SH-SY5Y (cell line): ENCODE results near the gene AAK1.

Source experiments
- GATA2 ChIP-seq: IDR thresholded peaks from 2 replicates; pipeline ENCODE4 v1.6.1; 2011; ENCODE audit warnings: mild to moderate bottlenecking, low read depth, low read length
- GATA3 ChIP-seq: IDR thresholded peaks from 2 replicates; pipeline ENCODE4 v1.6.1; 2011; ENCODE audit warnings: low read depth, mild to moderate bottlenecking, low read length, moderate library complexity

Gene AAK1

DNA sequence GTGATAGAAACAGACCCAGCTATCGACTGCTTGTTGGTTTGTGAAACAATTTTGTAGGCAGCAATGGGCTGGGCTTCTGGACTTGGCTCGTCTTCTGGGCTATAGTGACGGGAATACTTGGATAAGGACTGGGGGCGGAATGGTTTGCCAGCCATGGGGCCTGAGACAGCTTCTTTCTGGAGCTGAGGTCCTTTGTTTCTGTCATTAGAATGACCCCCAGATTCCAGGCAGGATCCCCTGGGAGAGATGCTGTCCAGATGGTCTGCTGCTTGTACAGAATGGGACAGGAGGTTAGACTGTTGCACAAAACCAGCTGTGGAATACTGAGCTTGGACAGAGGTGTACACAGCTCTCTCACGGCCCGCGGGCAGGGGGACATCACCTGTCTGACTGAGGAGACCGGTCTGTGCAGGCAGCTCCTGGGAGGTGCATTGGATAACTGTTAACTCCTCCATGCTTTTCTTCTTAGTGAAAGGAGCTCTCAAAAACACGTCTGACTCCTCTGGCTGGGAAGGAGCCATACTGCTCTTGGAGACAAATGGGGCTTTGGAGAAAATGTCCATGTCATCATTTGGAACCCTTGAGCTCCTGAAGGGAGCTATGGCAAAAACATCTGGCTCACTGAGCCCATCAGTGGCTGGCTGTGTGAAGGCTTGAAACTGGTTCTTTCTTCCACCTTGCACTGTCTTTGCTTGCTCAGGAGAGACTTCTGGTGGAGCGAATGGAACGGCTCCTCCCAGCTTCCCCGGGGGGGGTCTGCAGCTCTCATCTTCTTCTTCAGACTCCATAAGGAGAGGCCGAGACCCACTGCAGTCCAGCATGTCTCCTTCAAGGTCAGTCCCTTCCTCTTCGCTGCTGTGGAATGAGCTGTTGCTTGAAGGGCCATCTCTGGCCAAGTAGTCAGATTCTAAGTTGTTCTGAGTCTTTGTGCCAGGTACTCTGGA lies 177.8 kb downstream of the AAK1 start:
- TF ChIP-seq GATA3: no peak
- TF ChIP-seq GATA2: no peak

GRCh38 chr2:69464575-69464974 lies 179.0 kb downstream of the AAK1 start:
- TF ChIP-seq GATA2 (no peak), GATA3 (no peak)

- TF ChIP-seq GATA3 (no peak), GATA2 (no peak)
Measured at GRCh38 chr2:69462780-69463179, 180.8 kb downstream of the AAK1 start.

- no peak for TF ChIP-seq GATA3
Measured at GRCh38 chr2:69461404-69461803, 182.1 kb downstream of the AAK1 start.

DNA sequence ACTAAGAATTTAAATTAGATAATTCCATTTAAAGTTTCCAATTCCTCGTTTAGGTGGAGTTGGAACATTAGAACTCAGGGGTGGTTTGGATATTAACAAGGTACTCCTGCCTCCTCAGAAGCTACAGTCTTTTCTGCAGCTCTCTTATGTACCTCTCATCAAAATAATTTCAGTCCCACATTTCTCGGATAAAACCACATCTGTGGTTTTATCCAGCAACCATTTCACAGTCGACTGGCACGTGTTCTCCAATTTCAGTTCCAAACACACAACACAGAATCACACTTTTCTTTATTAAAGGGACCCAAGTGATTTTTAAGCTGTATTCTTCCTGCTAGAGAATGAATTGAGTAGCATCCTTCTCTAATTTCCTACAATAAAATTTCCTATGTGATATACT lies 183.6 kb downstream of the AAK1 start:
- TF ChIP-seq GATA3 (no peak), GATA2 (no peak)

DNA sequence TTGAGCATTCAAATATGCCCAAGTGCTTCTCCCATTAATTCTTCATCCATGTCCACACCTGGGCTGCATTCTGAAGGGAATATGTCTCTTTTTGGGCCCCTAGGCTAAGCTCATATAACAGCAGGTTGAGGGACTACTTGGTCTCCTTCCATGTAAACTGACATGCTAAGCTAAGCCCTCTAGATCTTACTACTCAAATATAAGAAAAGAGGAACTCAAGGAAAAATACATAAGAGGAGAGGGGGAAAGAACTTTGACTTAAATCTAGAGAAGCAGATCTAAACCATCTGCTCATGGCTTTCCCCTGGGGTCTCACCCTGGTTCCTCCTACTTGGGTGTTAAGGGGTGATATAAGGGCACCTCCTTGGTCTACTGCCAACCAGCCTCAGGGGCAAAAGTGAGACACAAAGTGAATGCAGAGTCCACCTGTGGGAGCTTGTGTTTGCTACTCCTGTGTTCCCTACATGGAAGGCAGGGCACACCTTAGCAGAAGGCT lies 186.5 kb downstream of the AAK1 start:
- TF ChIP-seq GATA2 (no peak), GATA3 (no peak)

- TF ChIP-seq GATA3 (no peak), GATA2 (no peak)
Measured at GRCh38 chr2:69456154-69456553, 187.4 kb downstream of the AAK1 start.

GRCh38 chr2:69454976-69455375 lies 188.6 kb downstream of the AAK1 start:
- TF ChIP-seq GATA3 (no peak), GATA2 (no peak)

- TF ChIP-seq GATA2 (no peak), GATA3 (no peak)
Measured at GRCh38 chr2:69453475-69454129, 189.9 kb downstream of the AAK1 start.

DNA sequence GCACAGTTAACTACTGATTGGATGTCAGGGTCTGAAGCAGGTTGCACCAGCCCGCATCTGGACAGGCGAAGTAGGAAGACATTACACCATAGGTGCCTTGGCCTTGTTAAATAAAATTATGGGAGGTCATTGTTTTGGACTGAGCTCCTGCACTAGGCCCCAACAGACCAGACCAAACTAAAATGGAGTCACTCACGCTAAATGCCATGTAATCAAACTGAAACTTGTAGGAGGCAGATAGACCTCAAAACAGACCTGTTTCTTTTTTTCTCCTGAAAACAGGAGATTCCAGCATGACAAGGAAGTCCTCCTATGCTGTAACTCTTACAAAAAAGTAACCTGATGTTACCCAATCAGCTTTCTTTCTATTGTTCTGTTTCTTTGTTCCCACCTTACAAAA lies 190.9 kb downstream of the AAK1 start:
- TF ChIP-seq GATA3: no peak
- TF ChIP-seq GATA2: no peak

GRCh38 chr2:69450735-69451416 lies 192.7 kb downstream of the AAK1 start:
- TF ChIP-seq GATA3: no peak
- no peak for TF ChIP-seq GATA2

GRCh38 chr2:69449906-69450305 lies 193.6 kb downstream of the AAK1 start:
- no peak for TF ChIP-seq GATA3
- no peak for TF ChIP-seq GATA2

DNA sequence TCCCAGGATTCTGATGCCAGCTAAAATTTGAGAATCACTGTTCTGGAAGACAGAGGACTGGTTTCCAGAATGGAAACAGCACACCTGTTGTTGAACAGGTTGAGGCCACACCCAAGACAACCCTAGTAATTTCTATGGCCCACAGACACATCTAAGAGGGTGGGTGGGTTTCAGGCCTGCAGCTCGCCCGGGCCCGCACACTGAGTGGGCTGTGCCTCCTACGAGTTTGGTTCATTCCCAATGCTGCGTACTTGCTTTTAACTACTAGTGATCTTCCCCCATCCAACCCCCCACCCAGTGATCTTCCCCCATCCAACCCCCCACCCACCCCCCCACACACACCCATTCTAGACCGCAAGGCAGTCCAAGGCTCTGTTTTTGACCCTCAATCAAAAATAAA lies 205.0 kb downstream of the AAK1 start:
- TF ChIP-seq GATA2 (no peak), GATA3 (no peak)

- TF ChIP-seq GATA3 (no peak), GATA2 (no peak)
Measured at GRCh38 chr2:69437751-69438154, 205.8 kb downstream of the AAK1 start.
